Measurements from ENCODE around the gene RORC.

- TF ChIP-seq CTCF (IDR thresholded peaks at IDR 0.05) (no peak), POLR2A (IDR thresholded peaks at IDR 0.05) (no peak)
Observed at GRCh38 chr1:151851886-151852285, 20.3 kb upstream of the RORC start.

All from testis (tissue), 2 donors.